Measurements from ENCODE around the gene NHSL1.

Gene NHSL1

GRCh38 chr6:138377042-138377441 is 122.3 kb downstream of the NHSL1 start:
- TF ChIP-seq, protein P1, sequence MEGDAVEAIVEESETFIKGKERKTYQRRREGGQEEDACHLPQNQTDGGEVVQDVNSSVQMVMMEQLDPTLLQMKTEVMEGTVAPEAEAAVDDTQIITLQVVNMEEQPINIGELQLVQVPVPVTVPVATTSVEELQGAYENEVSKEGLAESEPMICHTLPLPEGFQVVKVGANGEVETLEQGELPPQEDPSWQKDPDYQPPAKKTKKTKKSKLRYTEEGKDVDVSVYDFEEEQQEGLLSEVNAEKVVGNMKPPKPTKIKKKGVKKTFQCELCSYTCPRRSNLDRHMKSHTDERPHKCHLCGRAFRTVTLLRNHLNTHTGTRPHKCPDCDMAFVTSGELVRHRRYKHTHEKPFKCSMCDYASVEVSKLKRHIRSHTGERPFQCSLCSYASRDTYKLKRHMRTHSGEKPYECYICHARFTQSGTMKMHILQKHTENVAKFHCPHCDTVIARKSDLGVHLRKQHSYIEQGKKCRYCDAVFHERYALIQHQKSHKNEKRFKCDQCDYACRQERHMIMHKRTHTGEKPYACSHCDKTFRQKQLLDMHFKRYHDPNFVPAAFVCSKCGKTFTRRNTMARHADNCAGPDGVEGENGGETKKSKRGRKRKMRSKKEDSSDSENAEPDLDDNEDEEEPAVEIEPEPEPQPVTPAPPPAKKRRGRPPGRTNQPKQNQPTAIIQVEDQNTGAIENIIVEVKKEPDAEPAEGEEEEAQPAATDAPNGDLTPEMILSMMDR (IDR thresholded peaks at IDR 0.05; ENCODE audit: low read depth, low read length): no peak
- H3K4me3 ChIP-seq (replicated peaks in 1 of 2; ENCODE audit: low read depth in 2 of 2, low read length in 2 of 2): no peak overlapping the region
- DNase-seq (ENCODE audit: low read depth in 2 of 2): no peak

DNA sequence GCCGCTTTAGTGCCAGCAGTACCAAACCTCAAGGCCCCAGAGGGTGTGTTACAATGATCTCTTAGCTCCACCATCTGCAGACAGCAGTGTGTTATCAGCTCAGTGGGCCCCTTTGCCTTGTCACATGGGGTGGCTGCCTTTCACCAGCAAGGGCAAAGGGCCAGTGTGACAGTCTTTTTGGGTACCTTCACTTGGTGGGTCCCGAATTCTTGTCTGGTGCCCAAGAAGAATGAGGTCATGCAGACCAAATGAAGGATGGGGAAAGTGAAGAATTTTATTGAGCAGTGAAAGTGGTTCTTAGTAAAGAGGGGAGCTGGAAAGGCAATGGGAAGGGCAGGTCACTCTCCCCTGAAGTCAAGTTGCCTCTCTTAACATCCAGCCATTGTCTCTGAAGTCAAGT is 124.5 kb downstream of the NHSL1 start:
- no peak overlapping the region for H3K4me3 ChIP-seq (replicated peaks in 1 of 2; ENCODE audit: low read depth in 2 of 2, low read length in 2 of 2)
- TF ChIP-seq, protein P1 (IDR thresholded peaks at IDR 0.05; ENCODE audit: low read depth, low read length): no peak
- no peak for DNase-seq (ENCODE audit: low read depth in 2 of 2)

- TF ChIP-seq, protein P1 (IDR thresholded peaks at IDR 0.05; ENCODE audit: low read depth, low read length): no peak
- no peak for DNase-seq (ENCODE audit: low read depth in 2 of 2)
- H3K4me3 ChIP-seq (replicated peaks in 1 of 2; ENCODE audit: low read depth in 2 of 2, low read length in 2 of 2): no peak overlapping the region
Measured at GRCh38 chr6:138374230-138374629, 125.1 kb downstream of the NHSL1 start.

DNA sequence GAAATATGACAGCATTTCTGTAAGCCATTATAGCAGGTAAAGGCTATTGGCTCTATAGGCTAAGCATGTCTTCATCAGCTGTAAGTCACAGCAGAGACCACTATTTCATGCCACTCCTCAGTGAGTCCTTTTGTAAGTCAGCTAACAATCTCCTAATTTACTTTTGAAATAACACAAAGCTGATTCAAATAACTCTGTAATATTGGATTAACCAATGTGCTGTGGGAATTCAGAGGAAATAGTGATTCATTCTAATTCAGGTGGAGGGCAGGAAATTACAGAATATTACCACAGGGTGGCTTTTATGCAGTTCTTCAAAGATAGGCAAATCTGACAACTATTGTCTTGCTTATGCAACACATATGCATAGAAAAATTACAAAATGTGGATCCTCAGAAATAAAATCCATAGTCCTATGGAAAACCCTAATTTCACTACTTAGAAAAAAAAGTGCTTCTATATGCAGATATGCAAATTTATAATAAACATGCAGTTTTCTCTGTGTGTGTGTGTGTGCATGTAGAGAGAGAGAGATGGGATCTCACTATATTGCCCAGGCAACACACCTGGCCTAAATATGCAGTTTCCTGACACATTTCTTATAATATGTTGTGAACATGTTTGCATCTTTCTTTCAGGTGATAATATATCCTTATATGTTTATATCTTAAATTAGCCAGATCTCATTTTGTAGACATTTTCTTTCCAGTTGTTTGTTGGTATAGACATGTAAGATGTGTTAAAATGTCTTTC is 126.4 kb downstream of the NHSL1 start:
- TF ChIP-seq, protein P1 (IDR thresholded peaks at IDR 0.05; ENCODE audit: low read depth, low read length): peak; percentile 29
- DNase-seq (ENCODE audit: low read depth in 2 of 2): peak; percentile 32 to 74

More for the DNA sequence above, 126.4 kb downstream of the NHSL1 start:
- no peak overlapping the region for H3K4me3 ChIP-seq (replicated peaks in 1 of 2; ENCODE audit: low read depth in 2 of 2, low read length in 2 of 2)

All from cardiac fibroblast (primary cell).